NOMO-1 treated with DMSO at 0.1 percent for 48 hours (cell line): Measurements from ENCODE around the gene GARIN6.
"Not testable (repeated sequence)": the region's sequence is repeated elsewhere in the genome, so short reads cannot be mapped to it uniquely, and the experiment has no call there.

Source experiments
- DNase-seq: peaks from one replicate; lab custom pipeline; 2025; ENCODE audit not compliant: unreplicated experiment; lab: John Stamatoyannopoulos, UW

The GARIN6 gene

GRCh38 chr12:99647453-99647852 is at the start of gene GARIN6:
Gene GARIN6, plus strand, starts transcription at chr12:99647753. Its CDS starts 422 bp downstream, at chr12:99648175.
- DNase-seq = no peak

- no peak for DNase-seq
Observed at GRCh38 chr12:99598785-99599184, 48.8 kb upstream of the GARIN6 start.

GRCh38 chr12:99600388-99600787 is 47.2 kb upstream of the GARIN6 start:
- DNase-seq = no peak

GRCh38 chr12:99609455-99610181 is 37.9 kb upstream of the GARIN6 start:
- no peak for DNase-seq

GRCh38 chr12:99611117-99611516 is 36.4 kb upstream of the GARIN6 start:
- DNase-seq = no peak

- no peak for DNase-seq
Observed at GRCh38 chr12:99611599-99611998, 36.0 kb upstream of the GARIN6 start.

GRCh38 chr12:99618657-99619056 is 28.9 kb upstream of the GARIN6 start:
- DNase-seq = no peak

- DNase-seq = peak; percentile 9
Observed at GRCh38 chr12:99619389-99620158, 28.0 kb upstream of the GARIN6 start.

- DNase-seq = no peak
Observed at GRCh38 chr12:99620159-99620479, 27.4 kb upstream of the GARIN6 start.

- not testable (repeated sequence) for DNase-seq
Observed at GRCh38 chr12:99624591-99624990, 23.0 kb upstream of the GARIN6 start.

- DNase-seq = no peak
Observed at GRCh38 chr12:99627459-99627858, 20.1 kb upstream of the GARIN6 start.

- no peak for DNase-seq
Observed at GRCh38 chr12:99644629-99645028, 2.9 kb upstream of the GARIN6 start.

- no peak for DNase-seq
Observed at GRCh38 chr12:99648183-99648582, 630 bp downstream of the GARIN6 start.

- DNase-seq = no peak
Observed at GRCh38 chr12:99649551-99649950, 2.0 kb downstream of the GARIN6 start.

- no peak for DNase-seq
Observed at GRCh38 chr12:99658671-99659349, 11.3 kb downstream of the GARIN6 start.

- DNase-seq = no peak
Observed at GRCh38 chr12:99670635-99671034, 23.1 kb downstream of the GARIN6 start.

GRCh38 chr12:99680276-99680675 is 32.7 kb downstream of the GARIN6 start:
- no peak for DNase-seq

- no peak for DNase-seq
Observed at GRCh38 chr12:99686142-99686541, 38.6 kb downstream of the GARIN6 start.

- no peak for DNase-seq
Observed at GRCh38 chr12:99695050-99695449, 47.5 kb downstream of the GARIN6 start.
